ENCODE results near the gene RGS6.

RGS6 gene

GRCh38 chr14:71966528-71966927, 34.3 kb downstream of the RGS6 start:
- Histone ChIP-seq H3K4me1 (ENCODE audit: control insufficient read depth, low read length) (no peaks in the 10 kb centered on the region), H3K4me3 (ENCODE audit: low read length) (no peak overlapping the region), H4K20me1 (ENCODE audit: control insufficient read depth, insufficient read depth, low read depth, low read length) (no peaks in the 10 kb centered on the region), H3K9me3 (ENCODE audit: control insufficient read depth, insufficient read depth, low read length) (no peaks in the 10 kb centered on the region), H3K4me2 (ENCODE audit: low read length) (no peak overlapping the region), H3K36me3 (ENCODE audit: control insufficient read depth, low read length) (no peaks in the 10 kb centered on the region), H3K27me3 (ENCODE audit: control insufficient read depth, low read length) (no peaks in the 10 kb centered on the region; the same call in 1 of the 2 replicates), H3F3A (ENCODE audit: control insufficient read depth, insufficient read depth) (no peaks in the 10 kb centered on the region), H3K79me2 (ENCODE audit: control insufficient read depth, low read length) (no peaks in the 10 kb centered on the region), H3K27ac (ENCODE audit: low read depth, low read length) (no peak overlapping the region), H3K9me2 (replicated peaks; ENCODE audit: control insufficient read depth, low read length) (no peaks in the 10 kb centered on the region)
- TF ChIP-seq EZH2phosphoT487 (IDR thresholded peaks at IDR 0.05; ENCODE audit: borderline replicate concordance, low read length) (no peak), CTCF (IDR thresholded peaks at IDR 0.05; ENCODE audit: low read depth, low read length, poor library complexity, severe bottlenecking) (no peak)

GRCh38 chr14:71967704-71968103, 35.5 kb downstream of the RGS6 start:
- no peaks in the 10 kb centered on the region for H3K9me2 ChIP-seq (replicated peaks; ENCODE audit: control insufficient read depth, low read length)
- H3K9me3 ChIP-seq (ENCODE audit: control insufficient read depth, insufficient read depth, low read length), result no peaks in the 10 kb centered on the region
- no peak overlapping the region for H3K4me3 ChIP-seq (ENCODE audit: low read length)
- H3K27me3 ChIP-seq (ENCODE audit: control insufficient read depth, low read length), result no peaks in the 10 kb centered on the region; the same call in 1 of the 2 replicates
- H3K36me3 ChIP-seq (ENCODE audit: control insufficient read depth, low read length), result no peaks in the 10 kb centered on the region
- H3F3A ChIP-seq (ENCODE audit: control insufficient read depth, insufficient read depth), result no peaks in the 10 kb centered on the region
- no peak overlapping the region for H3K4me2 ChIP-seq (ENCODE audit: low read length)
- no peaks in the 10 kb centered on the region for H3K4me1 ChIP-seq (ENCODE audit: control insufficient read depth, low read length)
- no peaks in the 10 kb centered on the region for H4K20me1 ChIP-seq (ENCODE audit: control insufficient read depth, insufficient read depth, low read depth, low read length)
- no peaks in the 10 kb centered on the region for H3K79me2 ChIP-seq (ENCODE audit: control insufficient read depth, low read length)
- no peak overlapping the region for H3K27ac ChIP-seq (ENCODE audit: low read depth, low read length)
- TF ChIP-seq EZH2phosphoT487 (IDR thresholded peaks at IDR 0.05; ENCODE audit: borderline replicate concordance, low read length) (no peak), CTCF (IDR thresholded peaks at IDR 0.05; ENCODE audit: low read depth, low read length, poor library complexity, severe bottlenecking) (no peak)

- Histone ChIP-seq H3K79me2 (ENCODE audit: control insufficient read depth, low read length) (no peaks in the 10 kb centered on the region), H3K9me3 (ENCODE audit: control insufficient read depth, insufficient read depth, low read length) (no peaks in the 10 kb centered on the region), H3K4me2 (ENCODE audit: low read length) (no peak overlapping the region), H3K4me1 (ENCODE audit: control insufficient read depth, low read length) (no peaks in the 10 kb centered on the region), H3F3A (ENCODE audit: control insufficient read depth, insufficient read depth) (no peaks in the 10 kb centered on the region), H4K20me1 (ENCODE audit: control insufficient read depth, insufficient read depth, low read depth, low read length) (no peaks in the 10 kb centered on the region), H3K27ac (ENCODE audit: low read depth, low read length) (no peak overlapping the region), H3K36me3 (ENCODE audit: control insufficient read depth, low read length) (no peaks in the 10 kb centered on the region), H3K9me2 (replicated peaks; ENCODE audit: control insufficient read depth, low read length) (no peaks in the 10 kb centered on the region), H3K27me3 (ENCODE audit: control insufficient read depth, low read length) (no peaks in the 10 kb centered on the region; the same call in 1 of the 2 replicates), H3K4me3 (ENCODE audit: low read length) (no peak overlapping the region)
- no peak for TF ChIP-seq EZH2phosphoT487 (IDR thresholded peaks at IDR 0.05; ENCODE audit: borderline replicate concordance, low read length)
- no peak for TF ChIP-seq CTCF (IDR thresholded peaks at IDR 0.05; ENCODE audit: low read depth, low read length, poor library complexity, severe bottlenecking)
These were observed 38.0 kb downstream of the RGS6 start for GRCh38 chr14:71970272-71970671.

Measured in DOHH2 (cell line).